SU-DHL-6 (cell line): ENCODE results near the gene WDPCP.

Experiments
- EZH2phosphoT487 ChIP-seq: fragments of 200-600 bp; sonication (generic), shearing (Covaris generic); conservative IDR thresholded peaks from 2 replicates; pipeline ENCODE4 v1.6.1; 2018; ENCODE audit warnings: mild to moderate bottlenecking, antibody characterized with exemption, low read length, moderate library complexity, mixed read lengths
- TF ChIP-seq, protein P1 (sequence below): fragments of 200-600 bp; sonication (generic); IDR thresholded peaks from one replicate; pipeline ENCODE4 v1.5.1; 2017; ENCODE audit warnings: antibody characterized with exemption, mild to moderate bottlenecking, low read length, moderate library complexity; ENCODE audit not compliant: insufficient read depth, poor library complexity, severe bottlenecking

DNA sequence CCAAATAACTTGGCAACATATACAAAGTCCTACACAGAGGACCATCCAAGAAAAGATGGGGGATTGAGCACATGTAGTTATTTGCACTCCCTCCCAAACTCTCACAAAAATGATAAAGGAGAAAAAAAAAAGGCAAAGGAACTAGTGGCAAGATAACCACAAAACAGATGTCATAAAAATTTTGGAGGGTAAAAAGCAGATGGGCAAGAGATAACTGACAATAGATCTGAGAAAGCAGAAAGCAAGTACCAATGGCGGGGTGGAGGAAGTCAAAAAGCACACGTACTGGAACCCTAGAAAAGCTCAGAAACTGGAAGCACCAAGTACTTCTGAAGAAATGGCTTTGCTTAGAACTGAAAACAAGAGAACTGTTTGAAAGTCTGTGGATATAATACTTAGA is 82.0 kb downstream of the WDPCP start:
- TF ChIP-seq, protein P1, sequence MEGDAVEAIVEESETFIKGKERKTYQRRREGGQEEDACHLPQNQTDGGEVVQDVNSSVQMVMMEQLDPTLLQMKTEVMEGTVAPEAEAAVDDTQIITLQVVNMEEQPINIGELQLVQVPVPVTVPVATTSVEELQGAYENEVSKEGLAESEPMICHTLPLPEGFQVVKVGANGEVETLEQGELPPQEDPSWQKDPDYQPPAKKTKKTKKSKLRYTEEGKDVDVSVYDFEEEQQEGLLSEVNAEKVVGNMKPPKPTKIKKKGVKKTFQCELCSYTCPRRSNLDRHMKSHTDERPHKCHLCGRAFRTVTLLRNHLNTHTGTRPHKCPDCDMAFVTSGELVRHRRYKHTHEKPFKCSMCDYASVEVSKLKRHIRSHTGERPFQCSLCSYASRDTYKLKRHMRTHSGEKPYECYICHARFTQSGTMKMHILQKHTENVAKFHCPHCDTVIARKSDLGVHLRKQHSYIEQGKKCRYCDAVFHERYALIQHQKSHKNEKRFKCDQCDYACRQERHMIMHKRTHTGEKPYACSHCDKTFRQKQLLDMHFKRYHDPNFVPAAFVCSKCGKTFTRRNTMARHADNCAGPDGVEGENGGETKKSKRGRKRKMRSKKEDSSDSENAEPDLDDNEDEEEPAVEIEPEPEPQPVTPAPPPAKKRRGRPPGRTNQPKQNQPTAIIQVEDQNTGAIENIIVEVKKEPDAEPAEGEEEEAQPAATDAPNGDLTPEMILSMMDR: no peak
- no peak for TF ChIP-seq EZH2phosphoT487
